Esophagus squamous epithelium (tissue), 4 donors: Measurements from ENCODE around the gene SLC2A4.

Source experiments
- CTCF ChIP-seq, 6 experiments: fragments of 450-650 bp in 4 of 6; fragments of 200-600 bp in 2 of 6; sonication (generic) in 2 of 6; IDR thresholded peaks; one replicate each; pipeline ENCODE4 v1.5.1; 2016 to 2019; ENCODE audit warnings: antibody characterized with exemption in 6 of 6, mild to moderate bottlenecking in 4 of 6, moderate library complexity in 4 of 6
- POLR2A ChIP-seq, 4 donors: fragments of 450-650 bp; IDR thresholded peaks; one replicate each; pipeline ENCODE4 v1.6.1; 2017; ENCODE audit warnings: antibody characterized with exemption in 4 of 4, mild to moderate bottlenecking in 4 of 4, moderate library complexity in 3 of 4

- no peak for TF ChIP-seq CTCF (IDR thresholded peaks at IDR 0.05)
- no peak for TF ChIP-seq POLR2A (IDR thresholded peaks at IDR 0.05)
Observed at GRCh38 chr17:7317161-7317803, 35.8 kb downstream of the SLC2A4 start.
